Stomach (tissue), 9 donors: ENCODE data around the gene MSMP. TPM values are rescaled to one million over a fixed set of nuclear protein-coding genes. Genes with fewer than 3 reads are reported as not detected.

Source experiments
- DNase-seq, 2 donors: peaks; one replicate each; pipeline versions ENCODE4 v3.0.0 to v3.0.0-alpha.2; 2013 to 2019
- H3K27ac ChIP-seq, 5 donors: fragments of 200-600 bp in 4 of 5; sonication (generic) in 4 of 5; one replicate each; pipeline ENCODE4 v1.5.1; 2013 to 2019; ENCODE audit warnings: mild to moderate bottlenecking in 1 of 5, moderate library complexity in 1 of 5
- H3K27me3 ChIP-seq, 3 donors: fragments of 200-600 bp; sonication (generic); one replicate each; pipeline ENCODE4 v1.5.1; 2017 to 2019; ENCODE audit warnings: mixed run types in 1 of 3
- H3K36me3 ChIP-seq, 4 donors: fragments of 200-600 bp; sonication (generic); 1 replicate in 3 of 4; 2 replicates in 1 of 4; pipeline ENCODE4 v1.5.1; 2016 to 2019
- H3K4me1 ChIP-seq, 4 donors: fragments of 200-600 bp; sonication (generic); one replicate each; pipeline ENCODE4 v1.5.1; 2016 to 2019
- H3K4me3 ChIP-seq, 4 donors: fragments of 200-600 bp; sonication (generic) in 3 of 4; one replicate each; pipeline ENCODE4 v1.5.1; 2016 to 2019; ENCODE audit warnings: mild to moderate bottlenecking in 1 of 4
- H3K9me3 ChIP-seq, 4 donors: fragments of 200-600 bp; sonication (generic); one replicate each; pipeline ENCODE4 v1.5.1; 2016 to 2019
- EP300 ChIP-seq: sonication (generic); formaldehyde crosslinking; IDR thresholded peaks from one replicate; pipeline ENCODE4 v1.6.1; 2017; ENCODE audit warnings: antibody characterized with exemption
- POLR2A ChIP-seq, 4 donors: fragments of 450-650 bp; IDR thresholded peaks; one replicate each; pipeline ENCODE4 v1.6.1; 2016; ENCODE audit warnings: antibody characterized with exemption in 4 of 4, control low read depth in 2 of 4, mild to moderate bottlenecking in 1 of 4, moderate library complexity in 1 of 4
- POLR2AphosphoS5 ChIP-seq, 3 donors: sonication (generic); formaldehyde crosslinking; IDR thresholded peaks; one replicate each; pipeline ENCODE4 v1.6.1; 2016; ENCODE audit warnings: antibody characterized with exemption in 3 of 3
- WGBS, 5 donors: extraction: QIAGEN DNeasy Blood & Tissue Kit in 3 of 5; methylation state at CpG; one replicate each; pipeline versions ENCODE4 v1.1.5 to v1.1.7; 2013 to 2018; 5-methylcytosine and 5-hydroxymethylcytosine counted together
- intact Hi-C: fragments of 100-400 bp; cut with DNase I; formaldehyde crosslinking; loops from one replicate; pipeline ENCODE4 v1.15.1; 2023; ENCODE audit warnings: low total_unique reads
- polyA plus RNA-seq, 3 donors: library from polyadenylated mRNA; stranded (reverse); fragments of 200-250 nt; gene quantifications; one replicate each; pipeline ENCODE4 v1.2.3, GENCODE V29; 2013
- total RNA-seq, 5 donors: library from RNA; depleted of rRNA; stranded (reverse); fragments of >200 nt; gene quantifications; one replicate each; pipeline versions ENCODE4 v1.1.0 to v1.2.3, GENCODE V29; 2014 to 2016
- TF ChIP-seq, protein P1 (sequence below), 7 experiments: fragments of 450-650 bp in 4 of 7; fragments of 200-600 bp in 3 of 7; sonication (generic) in 3 of 7; IDR thresholded peaks; one replicate each; pipeline ENCODE4 v1.5.1; 2016 to 2019; ENCODE audit warnings: antibody characterized with exemption in 7 of 7, control low read depth in 2 of 7, mild to moderate bottlenecking in 1 of 7
- donor health status: healthy with polysubstance abuse.
- donor health status: Bipolar disorder and iron deficiency.
- donor health status: healthy.

Gene MSMP
- total and polyA plus RNA-seq, 8 donors = 0.35 TPM; not detected in 7

- TF ChIP-seq POLR2A (IDR thresholded peaks at IDR 0.05) = no peak
- TF ChIP-seq, protein P1, sequence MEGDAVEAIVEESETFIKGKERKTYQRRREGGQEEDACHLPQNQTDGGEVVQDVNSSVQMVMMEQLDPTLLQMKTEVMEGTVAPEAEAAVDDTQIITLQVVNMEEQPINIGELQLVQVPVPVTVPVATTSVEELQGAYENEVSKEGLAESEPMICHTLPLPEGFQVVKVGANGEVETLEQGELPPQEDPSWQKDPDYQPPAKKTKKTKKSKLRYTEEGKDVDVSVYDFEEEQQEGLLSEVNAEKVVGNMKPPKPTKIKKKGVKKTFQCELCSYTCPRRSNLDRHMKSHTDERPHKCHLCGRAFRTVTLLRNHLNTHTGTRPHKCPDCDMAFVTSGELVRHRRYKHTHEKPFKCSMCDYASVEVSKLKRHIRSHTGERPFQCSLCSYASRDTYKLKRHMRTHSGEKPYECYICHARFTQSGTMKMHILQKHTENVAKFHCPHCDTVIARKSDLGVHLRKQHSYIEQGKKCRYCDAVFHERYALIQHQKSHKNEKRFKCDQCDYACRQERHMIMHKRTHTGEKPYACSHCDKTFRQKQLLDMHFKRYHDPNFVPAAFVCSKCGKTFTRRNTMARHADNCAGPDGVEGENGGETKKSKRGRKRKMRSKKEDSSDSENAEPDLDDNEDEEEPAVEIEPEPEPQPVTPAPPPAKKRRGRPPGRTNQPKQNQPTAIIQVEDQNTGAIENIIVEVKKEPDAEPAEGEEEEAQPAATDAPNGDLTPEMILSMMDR (IDR thresholded peaks at IDR 0.05) = no peak
- no peak for TF ChIP-seq EP300
- TF ChIP-seq POLR2AphosphoS5 (IDR thresholded peaks at IDR 0.05) = no peak
- H3K36me3 ChIP-seq = peaks cover 100% of the 10 kb centered on the region in 4 donors
- no peak overlapping the region for H3K4me3 ChIP-seq
- H3K27ac ChIP-seq = peak overlapping the region in 1 of 5 donors; percentile 42
- no peaks in the 10 kb centered on the region for H3K27me3 ChIP-seq
- DNase-seq = no peak
- WGBS, 5 donors = 88 to 93% (median 90%) methylated on average over 13 to 15 of the region's 15 CpGs
- H3K4me1 ChIP-seq = peaks cover 0 to 4% (median 0%) of the 10 kb centered on the region in 4 donors
- no peaks in the 10 kb centered on the region for H3K9me3 ChIP-seq
- intact Hi-C loops = no loop called here
These were observed 35.2 kb downstream of the MSMP start for GRCh38 chr9:35718721-35719511.

- TF ChIP-seq EP300 (no peak), POLR2A (IDR thresholded peaks at IDR 0.05) (no peak), POLR2AphosphoS5 (IDR thresholded peaks at IDR 0.05) (no peak)
- TF ChIP-seq, protein P1 (IDR thresholded peaks at IDR 0.05) = no peak
- intact Hi-C loops = no loop called here
- H3K4me3 ChIP-seq = no peak overlapping the region
- no peaks in the 10 kb centered on the region for H3K27me3 ChIP-seq
- no peaks in the 10 kb centered on the region for H3K9me3 ChIP-seq
- H3K27ac ChIP-seq = peak overlapping the region in 2 of 5 donors; percentile 25 to 72
- no peak for DNase-seq
- H3K36me3 ChIP-seq = peaks cover 99 to 100% (median 100%) of the 10 kb centered on the region in 4 donors
- WGBS, 5 donors = 87 to 93% (median 92%) methylated on average over 11 to 14 of the region's 14 CpGs
- H3K4me1 ChIP-seq = peaks cover 0 to 4% (median 0%) of the 10 kb centered on the region in 4 donors
These were observed 36.8 kb downstream of the MSMP start for GRCh38 chr9:35717132-35717870.

DNA sequence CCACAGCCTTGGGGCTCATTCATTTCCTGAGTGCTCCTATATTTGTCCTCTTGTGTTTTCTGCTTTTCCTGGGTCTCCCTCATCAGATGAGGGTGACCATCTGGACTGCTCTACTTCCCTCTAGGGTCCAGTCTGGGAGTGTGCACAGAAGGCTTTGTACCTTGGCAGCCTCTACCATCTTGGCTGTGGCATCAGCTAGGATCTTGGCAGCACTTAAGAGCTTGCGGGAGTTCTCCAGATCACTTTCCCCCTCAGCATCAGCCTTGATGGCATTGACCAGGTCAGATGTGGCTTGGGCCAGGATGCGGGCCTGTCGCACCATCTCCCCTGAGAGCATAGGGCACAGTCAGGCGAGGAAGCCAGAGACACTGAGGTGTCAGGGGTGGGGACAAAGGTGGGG, 37.8 kb downstream of the MSMP start:
- intact Hi-C loops = no loop called here
- Histone ChIP-seq H3K27ac (peak overlapping the region in 2 of 5 donors; percentile 39 to 72), H3K4me3 (no peak overlapping the region), H3K36me3 (peaks cover 99 to 100% (median 100%) of the 10 kb centered on the region in 4 donors), H3K4me1 (peaks cover 0 to 4% (median 0%) of the 10 kb centered on the region in 4 donors), H3K27me3 (no peaks in the 10 kb centered on the region), H3K9me3 (no peaks in the 10 kb centered on the region)
- WGBS, 5 donors = 84 to 88% (median 85%) methylated on average over 4 of the region's 4 CpGs
- DNase-seq = no peak
- TF ChIP-seq, protein P1 (IDR thresholded peaks at IDR 0.05) = peak in 3 of 7 experiments; percentile 9 to 35 (median 33)
- TF ChIP-seq POLR2A (IDR thresholded peaks at IDR 0.05) = no peak
- TF ChIP-seq EP300 = no peak
- TF ChIP-seq POLR2AphosphoS5 (IDR thresholded peaks at IDR 0.05) = peak in 1 of 3 donors; percentile 17

DNA sequence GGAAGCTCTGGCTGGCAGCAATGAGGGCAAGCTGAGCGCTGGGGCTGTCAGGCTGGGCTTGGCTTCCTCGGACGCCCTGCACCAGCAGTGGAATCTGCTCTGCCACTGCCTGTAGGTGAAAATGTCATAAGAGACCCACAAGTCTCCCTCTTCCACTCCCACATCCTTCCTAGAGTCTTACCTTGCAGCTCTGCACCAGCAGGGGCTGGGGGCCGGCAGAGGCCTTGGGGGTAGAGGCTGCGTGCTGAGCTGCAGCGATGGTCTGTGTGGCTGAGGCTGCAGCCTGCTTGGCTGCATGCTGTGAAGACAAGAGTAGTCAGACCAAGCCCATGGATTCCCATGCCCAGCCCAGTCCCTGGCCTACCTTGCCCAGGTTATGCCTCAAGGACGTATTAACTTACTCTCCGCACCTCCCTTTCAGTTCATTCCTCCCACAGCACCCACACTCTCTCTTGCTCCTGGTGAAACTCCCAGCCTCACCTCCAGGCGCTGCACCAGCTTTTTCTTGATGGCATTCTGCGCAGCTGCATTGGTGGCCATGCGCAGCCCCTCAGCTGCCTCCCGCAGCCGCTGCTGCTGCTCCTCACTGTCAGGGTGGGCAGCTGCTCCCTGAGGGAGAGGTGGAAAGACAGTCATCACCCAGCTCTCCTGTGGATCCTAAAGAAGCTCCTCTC, 39.4 kb downstream of the MSMP start:
- Histone ChIP-seq H3K27me3 (no peaks in the 10 kb centered on the region), H3K9me3 (no peaks in the 10 kb centered on the region), H3K4me1 (peaks cover 0 to 4% (median 0%) of the 10 kb centered on the region in 4 donors), H3K4me3 (no peak overlapping the region), H3K36me3 (peaks cover 98 to 100% (median 100%) of the 10 kb centered on the region in 4 donors), H3K27ac (peak overlapping the region in 2 of 5 donors; percentile 46 to 72)
- intact Hi-C loops = no loop called here
- TF ChIP-seq POLR2AphosphoS5 (IDR thresholded peaks at IDR 0.05) = no peak
- TF ChIP-seq, protein P1 (IDR thresholded peaks at IDR 0.05) = no peak
- TF ChIP-seq EP300 = no peak
- TF ChIP-seq POLR2A (IDR thresholded peaks at IDR 0.05) = no peak
- DNase-seq = no peak
- WGBS, 5 donors = 89 to 98% (median 93%) methylated on average over 13 of the region's 13 CpGs
